MCF 10A (cell line): Measurements from ENCODE around the gene GRAMD1A. TPM values are rescaled to one million over a fixed set of nuclear protein-coding genes. Genes with fewer than 3 reads are reported as not detected.
A peak's percentile ranks its signal among the peaks of the same experiment; 100 is the strongest.
"Not testable (repeated sequence)": the region's sequence is repeated elsewhere in the genome, so short reads cannot be mapped to it uniquely, and the experiment has no call there.

Experiments
- BruUV-seq: library from RNA; stranded (reverse); fragments of 400-500 nt; replicated peaks from 2 replicates; lab custom pipeline; 2021; lab: Mats Ljungman, UMichigan
- CTCF ChIA-PET: fragments of 300-600 bp; sonication (Branson Sonifier 250); formaldehyde crosslinking; extraction: SDS; loops from one replicate; lab custom pipeline; 2021; ENCODE audit warnings: antibody characterized with exemption, inconsistent platforms; lab: Yijun Ruan, JAX
- POLR2A ChIA-PET: fragments of 300-600, 350-650 bp; sonication (Branson Sonifier 250); formaldehyde crosslinking; extraction: SDS; loops from one replicate; lab custom pipeline; 2020; ENCODE audit warnings: antibody characterized with exemption, inconsistent platforms; lab: Yijun Ruan, JAX
- DNase-seq: peaks from one replicate; pipeline ENCODE4 v3.0.0-alpha.2; 2018; ENCODE audit not compliant: unreplicated experiment
- H3K27ac Mint-ChIP-seq: one replicate; pipeline ENCODE4 v1.8.0; 2022; ENCODE audit warnings: mild to moderate bottlenecking, low read depth, mixed read lengths; ENCODE audit not compliant: unreplicated experiment
- H3K27me3 Mint-ChIP-seq: one replicate; pipeline ENCODE4 v1.8.0; 2022; ENCODE audit warnings: mixed read lengths; ENCODE audit not compliant: insufficient read depth, unreplicated experiment
- H3K36me3 Mint-ChIP-seq: one replicate; pipeline ENCODE4 v1.8.0; 2022; ENCODE audit warnings: mild to moderate bottlenecking, moderate library complexity, mixed read lengths; ENCODE audit not compliant: insufficient read depth, unreplicated experiment
- H3K4me1 Mint-ChIP-seq: one replicate; pipeline ENCODE4 v1.8.0; 2022; ENCODE audit warnings: mixed read lengths; ENCODE audit not compliant: insufficient read depth, unreplicated experiment
- H3K4me3 Mint-ChIP-seq: one replicate; pipeline ENCODE4 v1.8.0; 2022; ENCODE audit warnings: mild to moderate bottlenecking, moderate library complexity, mixed read lengths; ENCODE audit not compliant: unreplicated experiment
- H3K9me3 Mint-ChIP-seq: one replicate; pipeline ENCODE4 v1.8.0; 2022; ENCODE audit warnings: mixed read lengths; ENCODE audit not compliant: unreplicated experiment
- intact Hi-C: fragments of 100-400 bp; cut with micrococcal nuclease; formaldehyde crosslinking; loops from 2 replicates; pipeline ENCODE4 v1.14.1; 2022
- total RNA-seq: library from RNA; stranded (reverse); gene quantifications from 2 replicates; pipeline ENCODE4 v1.2.3, GENCODE V29; 2022
- TF ChIP-seq, protein P1 (sequence below): fragments of 200-600 bp; IDR thresholded peaks from one replicate; pipeline ENCODE4 v1.8.0; 2022; ENCODE audit warnings: antibody characterized with exemption, mild to moderate bottlenecking; ENCODE audit not compliant: unreplicated experiment

Gene GRAMD1A
- total RNA-seq, 1 experiment from 2014 or later: 48.1 TPM

DNA sequence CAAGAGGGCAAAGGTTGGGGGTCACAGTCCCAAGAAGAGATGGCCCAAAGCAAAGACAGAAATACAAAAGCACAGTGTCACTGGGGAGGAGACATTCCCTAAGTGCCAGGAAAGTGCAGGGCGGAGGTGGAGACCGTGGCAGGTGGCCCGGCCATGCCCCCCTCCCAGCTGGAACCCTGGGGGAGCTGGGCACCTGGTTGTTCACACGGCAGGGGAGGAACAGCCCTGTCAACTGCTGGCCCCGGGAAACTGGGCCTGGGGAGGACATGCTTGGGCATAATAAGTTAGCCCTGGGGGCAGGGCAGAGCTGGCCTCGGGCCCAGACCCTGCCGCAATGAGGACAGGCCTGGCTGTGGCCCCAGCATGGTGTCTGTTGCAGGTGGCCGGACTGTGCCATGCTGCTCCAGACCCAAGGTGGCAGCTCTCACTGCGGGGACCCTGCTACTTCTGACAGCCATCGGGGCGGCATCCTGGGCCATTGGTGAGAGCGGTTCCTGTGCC, 48.8 kb downstream of the GRAMD1A start:
- CTCF ChIA-PET: interaction anchor here (0.6 to 2.0 kb wide), 8 partner anchors 9 to 75 kb away, joined by 3 to 7 read pairs (median 4); no protein-coding TSS in a partner anchor
- H3K9me3 Mint-ChIP-seq: no peaks in the 10 kb centered on the region
- TF ChIP-seq, protein P1, sequence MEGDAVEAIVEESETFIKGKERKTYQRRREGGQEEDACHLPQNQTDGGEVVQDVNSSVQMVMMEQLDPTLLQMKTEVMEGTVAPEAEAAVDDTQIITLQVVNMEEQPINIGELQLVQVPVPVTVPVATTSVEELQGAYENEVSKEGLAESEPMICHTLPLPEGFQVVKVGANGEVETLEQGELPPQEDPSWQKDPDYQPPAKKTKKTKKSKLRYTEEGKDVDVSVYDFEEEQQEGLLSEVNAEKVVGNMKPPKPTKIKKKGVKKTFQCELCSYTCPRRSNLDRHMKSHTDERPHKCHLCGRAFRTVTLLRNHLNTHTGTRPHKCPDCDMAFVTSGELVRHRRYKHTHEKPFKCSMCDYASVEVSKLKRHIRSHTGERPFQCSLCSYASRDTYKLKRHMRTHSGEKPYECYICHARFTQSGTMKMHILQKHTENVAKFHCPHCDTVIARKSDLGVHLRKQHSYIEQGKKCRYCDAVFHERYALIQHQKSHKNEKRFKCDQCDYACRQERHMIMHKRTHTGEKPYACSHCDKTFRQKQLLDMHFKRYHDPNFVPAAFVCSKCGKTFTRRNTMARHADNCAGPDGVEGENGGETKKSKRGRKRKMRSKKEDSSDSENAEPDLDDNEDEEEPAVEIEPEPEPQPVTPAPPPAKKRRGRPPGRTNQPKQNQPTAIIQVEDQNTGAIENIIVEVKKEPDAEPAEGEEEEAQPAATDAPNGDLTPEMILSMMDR: no peak
- intact Hi-C loops: no loop called here
- peak; percentile 21 for DNase-seq
- H3K36me3 Mint-ChIP-seq: no peaks in the 10 kb centered on the region
- peaks cover 6% of the 10 kb centered on the region for H3K4me1 Mint-ChIP-seq
- no peak overlapping the region for H3K27ac Mint-ChIP-seq
- POLR2A ChIA-PET: no interaction called here
- no peaks in the 10 kb centered on the region for H3K27me3 Mint-ChIP-seq
- no TSS peak for BruUV-seq
- H3K4me3 Mint-ChIP-seq: no peak overlapping the region

DNA sequence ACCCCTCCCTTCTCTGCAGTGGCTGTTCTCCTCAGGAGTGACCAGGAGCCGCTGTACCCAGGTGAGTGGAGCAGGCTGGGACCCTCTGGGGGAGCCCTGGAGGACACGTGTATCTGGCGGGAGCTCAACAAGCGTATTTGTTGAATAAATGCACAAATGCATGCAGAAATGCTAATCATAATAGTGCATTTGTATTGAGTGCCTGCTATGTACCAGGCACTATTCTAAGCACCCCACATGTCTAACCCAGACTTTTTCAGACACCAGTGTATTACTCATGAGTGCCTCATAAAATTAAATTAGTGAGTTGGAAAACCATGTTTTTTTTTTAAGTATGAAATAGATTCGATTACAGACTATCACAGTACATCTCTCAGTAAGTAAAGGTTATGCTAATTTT, 49.3 kb downstream of the GRAMD1A start:
- CTCF ChIA-PET: interaction anchor here (0.7 to 2.0 kb wide), 6 partner anchors 17 to 87 kb away, joined by 3 to 7 read pairs (median 4); no protein-coding TSS in a partner anchor
- no peak overlapping the region for H3K4me3 Mint-ChIP-seq
- no peak for DNase-seq
- no peaks in the 10 kb centered on the region for H3K36me3 Mint-ChIP-seq
- TF ChIP-seq, protein P1: no peak
- POLR2A ChIA-PET: no interaction called here
- intact Hi-C loops: no loop called here
- peaks cover 6% of the 10 kb centered on the region for H3K4me1 Mint-ChIP-seq
- BruUV-seq: no TSS peak
- H3K27me3 Mint-ChIP-seq: no peaks in the 10 kb centered on the region
- H3K9me3 Mint-ChIP-seq: no peaks in the 10 kb centered on the region
- H3K27ac Mint-ChIP-seq: no peak overlapping the region

DNA sequence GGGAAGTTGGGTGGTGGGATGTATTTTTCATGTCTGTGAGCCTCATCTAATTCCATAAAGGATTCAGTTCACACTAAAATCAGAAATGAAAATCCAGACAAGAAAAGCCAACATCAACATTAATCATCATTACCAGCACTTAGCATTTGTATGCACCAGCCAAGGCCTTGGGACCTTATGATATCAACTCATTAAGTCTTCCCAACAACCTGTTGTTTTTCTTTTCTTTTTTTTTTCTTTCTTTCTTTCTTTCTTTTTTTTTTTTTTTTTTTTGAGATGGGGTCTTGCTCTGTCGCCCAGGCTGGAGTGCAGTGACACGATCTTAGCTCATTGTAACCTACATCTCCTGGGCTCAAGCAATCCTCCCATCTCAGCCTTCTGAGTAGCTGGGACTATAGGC, 50.5 kb downstream of the GRAMD1A start:
- H3K27ac Mint-ChIP-seq, H3K9me3 Mint-ChIP-seq, H3K27me3 Mint-ChIP-seq, intact Hi-C loops, H3K4me3 Mint-ChIP-seq, H3K4me1 Mint-ChIP-seq, BruUV-seq, H3K36me3 Mint-ChIP-seq, DNase-seq, POLR2A ChIA-PET: not testable (repeated sequence)
- CTCF ChIA-PET: interaction anchor here (0.5 to 2.0 kb wide), 8 partner anchors 11 to 91 kb away, joined by 3 to 7 read pairs (median 4); no protein-coding TSS in a partner anchor

DNA sequence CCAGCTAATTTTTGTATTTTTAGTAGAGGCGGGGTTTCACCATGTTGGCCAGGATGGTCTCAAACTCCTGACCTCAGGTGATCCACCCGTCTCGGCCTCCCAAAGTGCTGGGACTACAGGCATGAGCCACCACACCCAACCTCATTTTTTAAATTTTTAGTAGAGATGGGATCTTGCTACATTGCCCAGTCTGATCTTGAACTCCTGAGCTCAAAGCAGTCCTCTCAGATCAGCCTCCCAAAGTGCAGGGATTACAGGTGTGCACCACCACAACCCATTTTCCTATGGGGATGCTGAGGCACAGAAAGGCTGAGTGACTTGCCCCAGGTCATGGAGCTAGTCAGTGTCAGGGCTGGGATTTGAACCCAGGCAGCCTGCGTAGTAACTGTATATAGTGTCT, 51.1 kb downstream of the GRAMD1A start:
- POLR2A ChIA-PET, BruUV-seq, H3K27me3 Mint-ChIP-seq, H3K4me1 Mint-ChIP-seq, DNase-seq, intact Hi-C loops, H3K36me3 Mint-ChIP-seq, H3K27ac Mint-ChIP-seq, H3K9me3 Mint-ChIP-seq, H3K4me3 Mint-ChIP-seq: not testable (repeated sequence)
- CTCF ChIA-PET: interaction anchor here (0.6 to 1.9 kb wide), 8 partner anchors 8 to 761 kb away, joined by 3 to 7 read pairs (median 4); no protein-coding TSS in a partner anchor

DNA sequence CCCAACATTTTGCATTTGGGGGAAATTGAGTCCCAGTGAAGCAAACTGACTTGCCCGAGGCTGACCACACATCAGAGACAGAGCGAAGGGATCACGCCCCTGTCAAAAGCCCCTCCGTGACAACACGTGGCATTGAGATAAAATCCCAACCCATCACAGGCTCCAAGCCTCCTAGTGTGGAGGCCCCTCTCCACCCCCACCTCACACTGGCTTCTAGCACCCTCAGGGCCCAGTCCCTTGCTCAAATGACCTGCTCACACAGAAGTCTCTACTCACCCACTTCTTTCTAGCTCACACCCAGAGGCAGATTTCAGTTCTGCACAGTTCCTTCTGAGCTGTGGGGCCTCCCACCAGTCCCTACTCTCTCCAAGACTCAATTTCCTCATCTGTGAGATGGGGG, 51.7 kb downstream of the GRAMD1A start:
- no TSS peak for BruUV-seq
- CTCF ChIA-PET: interaction anchor here (0.6 to 1.5 kb wide), 6 partner anchors 8 to 965 kb away, joined by 3 to 5 read pairs (median 4); no protein-coding TSS in a partner anchor
- Mint-ChIP-seq H3K4me1 (peaks cover 6% of the 10 kb centered on the region), H3K27ac (no peak overlapping the region), H3K4me3 (no peak overlapping the region), H3K27me3 (peaks cover 15% of the 10 kb centered on the region), H3K9me3 (no peaks in the 10 kb centered on the region), H3K36me3 (no peaks in the 10 kb centered on the region)
- DNase-seq: no peak
- POLR2A ChIA-PET: interaction anchor here (1.1 kb wide), 1 partner anchor 12 kb away, joined by 4 read pairs; no protein-coding TSS in a partner anchor
- intact Hi-C loops: no loop called here
- TF ChIP-seq, protein P1: no peak
